ENCODE results near the gene FIS1.

Gene FIS1

DNA sequence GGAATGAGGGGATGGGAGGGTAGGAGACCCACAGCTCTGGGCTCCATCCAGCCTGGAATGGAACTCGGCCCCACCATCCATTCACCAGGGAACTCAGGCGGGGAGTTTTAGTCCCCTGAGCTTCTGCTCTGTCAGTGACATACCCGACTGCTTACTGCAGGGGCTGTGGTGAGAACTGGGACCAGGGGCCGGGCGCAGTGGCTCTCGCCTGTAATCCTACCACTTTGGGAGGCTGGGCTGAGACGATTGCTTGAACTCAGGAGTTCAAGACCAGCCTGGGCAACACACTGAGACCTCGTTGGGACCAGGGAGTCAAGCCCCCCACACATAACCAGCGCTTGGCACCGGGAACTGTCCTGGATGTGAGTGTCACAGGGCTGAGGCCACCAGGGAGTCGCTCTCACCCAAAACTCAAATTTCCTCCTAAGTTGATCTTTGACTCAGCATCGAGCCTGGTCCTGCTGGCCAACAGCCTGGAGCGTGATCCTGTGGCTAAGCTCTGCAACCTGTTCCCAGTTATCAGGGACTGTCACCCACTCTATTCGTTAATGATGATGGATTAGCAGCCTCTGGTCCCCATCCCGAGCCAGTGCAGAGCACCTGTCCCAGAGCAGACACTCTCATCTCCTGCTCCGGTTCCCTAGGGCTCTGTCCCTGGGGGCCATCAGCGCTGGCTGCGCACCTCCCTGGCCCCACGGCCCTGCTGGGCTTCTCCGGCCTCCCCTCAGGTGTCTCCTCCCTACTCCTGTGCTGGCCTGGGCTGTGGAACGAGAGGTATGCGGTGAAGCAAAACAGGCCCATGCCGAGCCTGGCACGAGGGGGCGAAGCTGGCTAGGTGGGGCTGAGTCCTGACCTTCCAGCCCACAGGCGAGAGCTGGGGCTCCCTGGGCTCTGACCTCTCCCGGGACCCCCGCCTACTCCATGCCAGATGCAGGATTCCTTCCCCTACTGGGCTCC lies 6.4 kb downstream of the FIS1 start:
- Histone ChIP-seq H3K4me1 (ENCODE audit: control insufficient read depth, low read depth, low read length) (no peaks in the 10 kb centered on the region), H3K27me3 (ENCODE audit: control insufficient read depth, insufficient read depth, low read length) (no peaks in the 10 kb centered on the region), H3K27ac (ENCODE audit: low read length) (no peak overlapping the region), H3K9ac (ENCODE audit: low read length) (no peak overlapping the region), H3K4me3 (ENCODE audit: low read length) (no peak overlapping the region), H3K9me3 (ENCODE audit: control insufficient read depth, low read depth, low read length) (no peaks in the 10 kb centered on the region), H3K36me3 (ENCODE audit: control insufficient read depth, low read depth, low read length) (peaks cover 4% of the 10 kb centered on the region)

DNA sequence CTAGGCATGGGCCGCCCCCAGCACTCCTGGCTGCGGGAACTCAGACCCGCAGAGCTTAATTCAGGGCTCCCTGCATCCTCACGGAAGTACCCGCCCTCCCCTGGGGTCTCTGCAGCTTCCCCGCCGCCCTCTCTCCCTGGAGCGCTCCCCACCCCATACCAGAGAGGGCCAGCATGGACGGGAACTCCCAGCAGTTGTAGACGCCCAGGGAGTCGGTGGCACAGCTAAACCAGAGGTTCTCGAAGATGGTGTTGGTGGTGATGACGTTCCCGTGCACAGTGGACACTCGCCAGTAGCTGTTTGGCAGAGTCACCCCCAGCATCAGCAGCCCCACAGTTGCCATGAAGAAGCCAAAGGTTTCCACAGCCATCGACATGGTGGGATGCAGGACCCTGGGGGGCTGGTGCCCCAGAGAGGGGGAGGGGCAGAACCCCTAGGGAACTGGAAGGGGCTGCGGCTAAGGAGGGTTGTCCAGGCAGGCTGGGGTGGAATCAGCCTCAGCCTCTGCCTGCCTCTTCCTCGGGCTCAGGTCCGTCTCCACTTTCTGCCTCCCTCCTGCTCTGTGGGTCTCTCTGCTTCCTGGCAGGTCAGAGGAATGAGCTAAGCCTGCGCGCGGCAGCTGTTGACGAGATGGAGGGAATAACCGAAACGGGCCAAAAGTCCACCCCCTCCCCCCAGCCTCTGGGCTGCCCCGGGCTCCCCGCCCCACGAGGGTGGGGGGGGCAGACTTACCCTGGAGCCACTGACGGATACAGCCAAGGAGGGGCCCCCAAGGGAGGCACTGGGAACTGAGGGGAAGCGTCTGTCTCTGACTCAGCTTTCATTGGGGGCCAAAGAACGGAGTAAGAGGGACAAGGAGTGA lies 7.4 kb downstream of the FIS1 start, which contains the start of gene CLDN15:
TSS of gene CLDN15 (minus strand) at position 597 of the 862 bp plus-strand sequence. CDS start at position 376, 221 bp downstream.
- Histone ChIP-seq H3K9me3 (ENCODE audit: control insufficient read depth, low read depth, low read length) (no peaks in the 10 kb centered on the region), H3K27ac (ENCODE audit: low read length) (no peak within 1 kb of the TSS), H3K4me1 (ENCODE audit: control insufficient read depth, low read depth, low read length) (peaks cover 4% of the 10 kb centered on the region), H3K27me3 (ENCODE audit: control insufficient read depth, insufficient read depth, low read length) (no peaks in the 10 kb centered on the region), H3K9ac (ENCODE audit: low read length) (no peak within 1 kb of the TSS), H3K36me3 (ENCODE audit: control insufficient read depth, low read depth, low read length) (peaks cover 4% of the 10 kb centered on the region), H3K4me3 (ENCODE audit: low read length) (no peak within 1 kb of the TSS)

DNA sequence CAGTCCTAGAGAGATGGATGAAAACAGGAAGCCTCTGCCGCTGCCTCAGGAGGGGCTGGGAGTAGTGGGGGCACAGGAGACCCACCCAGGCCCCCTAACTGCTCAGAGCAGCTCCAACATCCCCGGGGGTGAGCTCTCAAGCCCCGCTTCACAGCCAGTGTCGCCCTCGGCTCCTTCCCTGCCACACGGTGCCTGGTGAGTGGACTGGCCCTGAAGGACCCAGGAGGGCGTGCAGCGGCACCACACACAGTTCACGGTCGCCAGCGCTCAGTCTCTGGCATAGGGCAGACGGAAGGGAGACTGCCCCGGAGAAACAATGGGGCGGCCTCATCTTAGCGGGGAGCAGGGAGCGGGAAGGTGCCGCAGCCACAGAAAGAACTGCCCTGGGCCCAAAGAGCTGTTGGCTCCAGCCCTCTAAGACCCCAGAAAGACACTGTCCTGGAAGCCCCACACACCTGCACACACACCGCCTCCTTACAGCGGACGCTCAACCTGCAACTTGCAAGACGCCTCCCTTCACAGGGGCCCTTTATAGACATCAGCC lies 8.5 kb downstream of the FIS1 start:
- Histone ChIP-seq H3K4me3 (ENCODE audit: low read length) (no peak overlapping the region), H3K9ac (ENCODE audit: low read length) (no peak overlapping the region), H3K36me3 (ENCODE audit: control insufficient read depth, low read depth, low read length) (peaks cover 4% of the 10 kb centered on the region), H3K27ac (ENCODE audit: low read length) (no peak overlapping the region), H3K4me1 (ENCODE audit: control insufficient read depth, low read depth, low read length) (peaks cover 11% of the 10 kb centered on the region), H3K27me3 (ENCODE audit: control insufficient read depth, insufficient read depth, low read length) (no peaks in the 10 kb centered on the region), H3K9me3 (ENCODE audit: control insufficient read depth, low read depth, low read length) (no peaks in the 10 kb centered on the region)

DNA sequence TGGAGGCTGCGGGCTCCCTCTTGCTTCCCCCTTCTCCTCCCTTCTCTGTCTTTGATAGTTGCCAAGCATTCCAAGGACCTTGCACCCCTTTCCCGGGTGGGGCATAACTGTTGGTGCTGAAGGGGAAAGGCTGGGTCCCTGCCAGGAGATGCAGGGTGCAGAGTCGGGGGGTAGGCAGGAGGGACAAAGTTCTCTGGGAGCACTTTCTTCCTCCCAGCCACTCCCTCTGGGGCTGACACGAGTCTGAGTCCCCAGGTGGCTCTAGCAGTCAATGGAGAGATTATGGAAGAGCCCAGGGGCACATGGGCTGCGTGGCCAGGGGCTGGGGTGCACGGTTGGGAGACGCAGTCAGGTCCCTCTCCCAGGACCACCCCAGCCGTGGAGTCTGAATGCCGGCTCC lies 9.4 kb downstream of the FIS1 start:
- Histone ChIP-seq H3K27me3 (ENCODE audit: control insufficient read depth, insufficient read depth, low read length) (no peaks in the 10 kb centered on the region), H3K4me3 (ENCODE audit: low read length) (no peak overlapping the region), H3K36me3 (ENCODE audit: control insufficient read depth, low read depth, low read length) (peaks cover 4% of the 10 kb centered on the region), H3K9ac (ENCODE audit: low read length) (no peak overlapping the region), H3K4me1 (ENCODE audit: control insufficient read depth, low read depth, low read length) (peaks cover 11% of the 10 kb centered on the region), H3K9me3 (ENCODE audit: control insufficient read depth, low read depth, low read length) (no peaks in the 10 kb centered on the region), H3K27ac (ENCODE audit: low read length) (no peak overlapping the region)

DNA sequence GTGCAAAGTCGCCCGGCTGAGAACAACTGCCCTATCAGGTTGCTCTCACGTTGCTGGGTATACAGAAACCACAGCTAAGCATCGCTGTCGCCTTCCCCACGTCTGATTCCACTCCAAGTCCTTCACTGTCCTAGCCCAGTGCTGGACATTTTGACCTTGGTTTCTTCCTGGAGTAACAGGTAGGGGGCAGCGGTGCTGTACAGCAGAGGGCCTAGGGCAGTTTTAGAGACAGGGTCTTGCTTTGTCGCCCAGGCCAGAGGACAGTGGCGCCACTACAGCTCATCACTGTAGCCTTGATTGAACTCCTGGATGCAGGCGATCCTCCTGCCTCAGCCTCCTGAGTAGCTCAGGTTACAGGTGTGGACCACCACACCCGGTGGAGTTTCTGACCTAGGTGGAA lies 9.8 kb downstream of the FIS1 start:
- peaks cover 11% of the 10 kb centered on the region for H3K4me1 ChIP-seq (ENCODE audit: control insufficient read depth, low read depth, low read length)
- peaks cover 4% of the 10 kb centered on the region for H3K36me3 ChIP-seq (ENCODE audit: control insufficient read depth, low read depth, low read length)
- H3K27me3 ChIP-seq (ENCODE audit: control insufficient read depth, insufficient read depth, low read length), result no peaks in the 10 kb centered on the region
- H3K9me3 ChIP-seq (ENCODE audit: control insufficient read depth, low read depth, low read length), result no peaks in the 10 kb centered on the region
- no peak overlapping the region for H3K9ac ChIP-seq (ENCODE audit: low read length)
- H3K27ac ChIP-seq (ENCODE audit: low read length), result no peak overlapping the region
- H3K4me3 ChIP-seq (ENCODE audit: low read length), result no peak overlapping the region

DNA sequence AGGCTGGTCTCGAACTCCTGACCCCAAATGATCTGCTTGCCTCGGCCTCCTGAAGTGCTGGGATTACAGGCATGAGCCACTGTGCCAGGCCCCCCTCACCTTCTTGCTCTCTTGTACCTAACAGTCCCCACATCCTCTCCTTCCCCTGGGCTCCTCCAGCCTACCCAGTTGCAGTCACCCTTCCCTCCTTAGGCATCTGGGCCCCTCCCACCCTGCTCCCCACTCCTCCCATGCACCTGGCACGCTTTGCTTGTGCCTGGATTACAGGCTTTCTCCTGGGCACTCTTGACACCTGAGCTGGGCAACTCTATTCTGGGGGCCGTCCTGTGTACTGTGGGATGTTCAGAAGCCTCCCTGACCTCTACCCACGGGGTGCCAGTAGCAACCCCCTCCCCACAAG lies 10.2 kb downstream of the FIS1 start:
- Histone ChIP-seq H3K4me1 (ENCODE audit: control insufficient read depth, low read depth, low read length) (peaks cover 11% of the 10 kb centered on the region), H3K36me3 (ENCODE audit: control insufficient read depth, low read depth, low read length) (peaks cover 4% of the 10 kb centered on the region), H3K4me3 (ENCODE audit: low read length) (no peak overlapping the region), H3K27ac (ENCODE audit: low read length) (no peak overlapping the region), H3K9ac (ENCODE audit: low read length) (no peak overlapping the region), H3K9me3 (ENCODE audit: control insufficient read depth, low read depth, low read length) (no peaks in the 10 kb centered on the region), H3K27me3 (ENCODE audit: control insufficient read depth, insufficient read depth, low read length) (no peaks in the 10 kb centered on the region)

DNA sequence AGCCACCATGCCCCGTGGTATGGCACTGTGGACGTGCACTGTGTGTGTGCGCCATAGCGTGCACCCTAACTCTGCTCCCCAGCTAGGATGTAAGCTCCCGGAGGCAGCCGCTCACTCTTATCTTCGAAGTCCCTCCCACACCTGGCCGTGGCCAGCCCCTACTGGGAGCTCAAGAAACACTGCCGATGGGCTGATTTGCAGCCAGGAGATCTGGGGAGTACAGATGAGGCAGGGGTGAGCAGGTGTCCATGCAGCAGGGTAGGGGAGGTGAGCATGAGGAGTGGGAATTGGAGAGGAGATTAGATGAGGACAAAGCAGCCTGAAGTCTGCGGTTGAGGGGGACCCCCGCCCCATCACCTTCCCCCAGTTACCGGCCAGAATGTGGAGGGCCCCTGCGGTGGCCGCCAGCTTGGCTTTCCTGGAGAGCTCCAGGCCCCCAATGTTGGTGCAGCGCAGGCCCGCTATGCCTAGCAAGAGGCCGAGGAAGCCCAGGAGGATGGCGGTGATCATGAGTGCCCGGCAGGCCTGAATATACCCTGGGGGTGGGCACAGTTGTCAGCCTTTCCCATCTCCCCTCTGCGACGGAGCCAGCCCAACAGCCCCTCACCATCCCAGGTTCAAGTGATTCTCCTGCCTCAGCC lies 10.9 kb downstream of the FIS1 start:
- Histone ChIP-seq H3K36me3 (ENCODE audit: control insufficient read depth, low read depth, low read length) (peaks cover 4% of the 10 kb centered on the region), H3K27me3 (ENCODE audit: control insufficient read depth, insufficient read depth, low read length) (no peaks in the 10 kb centered on the region), H3K9me3 (ENCODE audit: control insufficient read depth, low read depth, low read length) (no peaks in the 10 kb centered on the region), H3K27ac (ENCODE audit: low read length) (no peak overlapping the region), H3K4me3 (ENCODE audit: low read length) (no peak overlapping the region), H3K4me1 (ENCODE audit: control insufficient read depth, low read depth, low read length) (peaks cover 11% of the 10 kb centered on the region), H3K9ac (ENCODE audit: low read length) (no peak overlapping the region)

DNA sequence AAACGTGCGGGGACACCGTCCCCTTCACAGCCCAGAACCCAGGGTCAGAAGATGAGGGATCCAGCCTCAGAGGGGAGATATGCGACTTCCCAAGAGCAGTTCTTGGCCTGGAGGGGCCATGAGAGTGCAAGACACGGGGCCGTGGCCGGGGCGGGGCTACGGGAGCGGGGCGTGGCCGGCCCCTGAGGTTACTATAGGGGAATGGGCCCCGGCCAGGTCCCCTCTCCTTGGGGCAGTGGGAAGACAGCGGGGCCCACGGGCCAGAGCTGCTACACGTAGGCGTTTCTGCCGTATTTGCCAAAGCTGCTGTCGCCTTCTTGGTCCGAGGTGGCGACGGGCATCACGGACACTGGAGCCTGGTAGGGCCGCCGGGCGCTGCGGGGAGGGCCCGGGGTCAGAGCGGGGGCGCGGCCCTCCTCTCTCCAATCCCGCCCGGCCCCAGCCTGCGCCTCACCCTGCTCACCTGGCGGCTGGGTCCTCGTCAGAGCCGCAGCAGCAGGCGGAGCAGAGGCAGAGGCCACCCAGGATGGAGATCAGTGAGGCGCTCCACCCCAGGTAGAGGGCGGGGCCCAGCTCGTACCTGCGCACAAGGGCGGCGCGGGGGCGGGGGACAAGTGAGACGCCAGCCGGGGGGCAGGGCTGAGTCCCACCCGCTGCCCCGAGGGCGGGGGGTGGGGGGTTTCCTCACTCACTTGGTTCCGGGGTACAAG lies 12.6 kb downstream of the FIS1 start:
- no peaks in the 10 kb centered on the region for H3K9me3 ChIP-seq (ENCODE audit: control insufficient read depth, low read depth, low read length)
- H3K27ac ChIP-seq (ENCODE audit: low read length), result no peak overlapping the region
- H3K9ac ChIP-seq (ENCODE audit: low read length), result peak overlapping the region; percentile 22
- peak overlapping the region; percentile 74 for H3K4me3 ChIP-seq (ENCODE audit: low read length)
- peaks cover 11% of the 10 kb centered on the region for H3K4me1 ChIP-seq (ENCODE audit: control insufficient read depth, low read depth, low read length)
- no peaks in the 10 kb centered on the region for H3K36me3 ChIP-seq (ENCODE audit: control insufficient read depth, low read depth, low read length)
- no peaks in the 10 kb centered on the region for H3K27me3 ChIP-seq (ENCODE audit: control insufficient read depth, insufficient read depth, low read length)

DNA sequence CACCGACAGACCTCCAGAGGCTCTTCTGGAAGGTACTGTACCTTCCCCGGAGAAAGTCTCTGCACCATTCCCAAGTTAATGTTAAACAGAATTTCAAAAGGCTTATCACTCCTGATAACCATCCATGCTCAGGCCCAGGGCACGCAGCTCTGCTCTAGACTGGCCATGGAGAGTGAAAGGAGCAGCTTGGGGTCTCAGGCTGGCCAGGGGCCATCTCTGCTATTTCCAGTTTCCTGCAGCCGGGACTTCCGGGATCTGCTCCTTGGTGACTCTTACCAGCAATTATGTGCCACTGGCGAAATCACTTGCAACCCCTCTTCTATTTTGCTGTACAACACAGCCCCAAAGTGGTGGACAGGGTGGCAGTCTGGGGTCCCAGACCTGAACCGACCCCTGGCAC lies 13.2 kb downstream of the FIS1 start:
- H3K27ac ChIP-seq (ENCODE audit: low read length), result no peak overlapping the region
- no peaks in the 10 kb centered on the region for H3K27me3 ChIP-seq (ENCODE audit: control insufficient read depth, insufficient read depth, low read length)
- no peak overlapping the region for H3K9ac ChIP-seq (ENCODE audit: low read length)
- peaks cover 2% of the 10 kb centered on the region for H3K36me3 ChIP-seq (ENCODE audit: control insufficient read depth, low read depth, low read length)
- H3K4me1 ChIP-seq (ENCODE audit: control insufficient read depth, low read depth, low read length), result peaks cover 11% of the 10 kb centered on the region
- H3K9me3 ChIP-seq (ENCODE audit: control insufficient read depth, low read depth, low read length), result no peaks in the 10 kb centered on the region
- peak overlapping the region; percentile 74 for H3K4me3 ChIP-seq (ENCODE audit: low read length)

DNA sequence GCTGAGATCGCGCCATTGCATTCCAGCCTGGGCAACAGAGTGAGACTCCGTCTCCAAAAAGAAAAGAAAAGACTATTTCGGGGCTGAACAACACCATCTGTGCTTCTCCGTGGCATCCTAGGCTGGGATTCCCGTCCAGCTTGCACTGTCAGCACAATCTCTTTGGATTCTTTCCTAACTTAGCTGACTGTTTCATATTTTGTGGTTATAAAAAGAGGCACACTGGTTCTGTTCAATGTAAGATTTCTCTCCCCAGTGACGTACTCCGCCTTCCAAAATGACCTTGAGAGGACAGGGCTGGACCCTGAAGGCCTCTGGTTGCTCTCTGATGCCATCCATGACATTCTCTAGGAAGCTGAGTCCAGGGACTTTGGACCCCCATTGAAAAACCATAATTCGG lies 18.2 kb downstream of the FIS1 start:
- no peak overlapping the region for H3K9ac ChIP-seq (ENCODE audit: low read length)
- H3K27ac ChIP-seq (ENCODE audit: low read length), result no peak overlapping the region
- H3K9me3 ChIP-seq (ENCODE audit: control insufficient read depth, low read depth, low read length), result no peaks in the 10 kb centered on the region
- H3K4me3 ChIP-seq (ENCODE audit: low read length), result no peak overlapping the region
- peaks cover 12% of the 10 kb centered on the region for H3K36me3 ChIP-seq (ENCODE audit: control insufficient read depth, low read depth, low read length)
- H3K4me1 ChIP-seq (ENCODE audit: control insufficient read depth, low read depth, low read length), result peaks cover 3% of the 10 kb centered on the region
- no peaks in the 10 kb centered on the region for H3K27me3 ChIP-seq (ENCODE audit: control insufficient read depth, insufficient read depth, low read length)
